GM12801 (cell line): ENCODE measurements around the gene KRT73.

Experiments
- TF ChIP-seq, protein P1 (sequence below): IDR thresholded peaks from one replicate; pipeline ENCODE4 v1.5.1; 2011; ENCODE audit warnings: control low read depth; ENCODE audit not compliant: insufficient read length; ENCODE audit errors: extremely low read depth

The KRT73 gene

DNA sequence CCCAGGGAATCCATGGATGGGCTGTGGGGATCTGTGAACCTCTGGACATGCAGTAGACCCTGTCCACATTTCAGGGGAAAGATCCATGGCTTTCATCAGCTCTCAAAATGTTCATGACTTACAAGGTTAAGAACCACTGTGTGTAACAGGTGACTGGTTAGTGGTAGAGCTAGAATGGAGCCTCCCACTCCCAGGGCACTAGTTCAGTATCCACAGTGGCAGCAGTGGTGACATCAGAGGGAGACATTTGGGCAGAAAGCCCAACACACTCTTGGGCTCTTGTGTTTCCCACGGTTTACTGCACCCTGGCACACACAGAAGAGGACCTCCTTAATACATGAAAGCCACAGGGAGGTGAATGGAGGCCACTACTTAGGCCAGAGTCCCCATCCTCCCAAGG is 53.8 kb downstream of the KRT73 start:
- TF ChIP-seq, protein P1, sequence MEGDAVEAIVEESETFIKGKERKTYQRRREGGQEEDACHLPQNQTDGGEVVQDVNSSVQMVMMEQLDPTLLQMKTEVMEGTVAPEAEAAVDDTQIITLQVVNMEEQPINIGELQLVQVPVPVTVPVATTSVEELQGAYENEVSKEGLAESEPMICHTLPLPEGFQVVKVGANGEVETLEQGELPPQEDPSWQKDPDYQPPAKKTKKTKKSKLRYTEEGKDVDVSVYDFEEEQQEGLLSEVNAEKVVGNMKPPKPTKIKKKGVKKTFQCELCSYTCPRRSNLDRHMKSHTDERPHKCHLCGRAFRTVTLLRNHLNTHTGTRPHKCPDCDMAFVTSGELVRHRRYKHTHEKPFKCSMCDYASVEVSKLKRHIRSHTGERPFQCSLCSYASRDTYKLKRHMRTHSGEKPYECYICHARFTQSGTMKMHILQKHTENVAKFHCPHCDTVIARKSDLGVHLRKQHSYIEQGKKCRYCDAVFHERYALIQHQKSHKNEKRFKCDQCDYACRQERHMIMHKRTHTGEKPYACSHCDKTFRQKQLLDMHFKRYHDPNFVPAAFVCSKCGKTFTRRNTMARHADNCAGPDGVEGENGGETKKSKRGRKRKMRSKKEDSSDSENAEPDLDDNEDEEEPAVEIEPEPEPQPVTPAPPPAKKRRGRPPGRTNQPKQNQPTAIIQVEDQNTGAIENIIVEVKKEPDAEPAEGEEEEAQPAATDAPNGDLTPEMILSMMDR, result no peak

DNA sequence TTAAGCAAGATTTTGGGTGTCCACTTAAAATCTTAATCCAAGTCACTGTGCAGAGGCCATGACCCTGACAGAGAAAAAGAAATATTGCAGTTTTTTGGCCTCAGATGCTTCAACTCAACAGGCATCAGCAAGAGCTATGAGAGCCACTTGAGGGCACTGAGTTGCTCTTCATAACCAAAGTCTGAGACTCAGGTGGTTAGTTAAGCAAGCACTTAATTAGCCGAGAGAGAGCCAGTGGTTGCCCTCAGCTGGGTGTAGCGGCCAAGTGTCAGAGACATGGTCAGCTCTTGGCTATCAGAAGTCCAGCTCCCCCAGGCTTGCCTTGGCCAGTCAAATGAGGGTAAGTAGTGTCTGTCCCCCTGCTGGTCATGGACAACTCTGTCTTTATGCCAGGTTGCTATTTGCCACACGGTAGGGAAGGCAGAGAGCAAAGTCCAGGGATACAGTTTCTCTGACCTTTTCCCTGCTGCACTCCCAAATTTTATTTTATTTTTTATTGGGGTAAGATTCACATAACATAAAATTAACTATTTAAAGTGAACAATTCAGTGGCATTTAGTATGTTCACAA is 56.4 kb downstream of the KRT73 start:
- TF ChIP-seq, protein P1, result no peak

DNA sequence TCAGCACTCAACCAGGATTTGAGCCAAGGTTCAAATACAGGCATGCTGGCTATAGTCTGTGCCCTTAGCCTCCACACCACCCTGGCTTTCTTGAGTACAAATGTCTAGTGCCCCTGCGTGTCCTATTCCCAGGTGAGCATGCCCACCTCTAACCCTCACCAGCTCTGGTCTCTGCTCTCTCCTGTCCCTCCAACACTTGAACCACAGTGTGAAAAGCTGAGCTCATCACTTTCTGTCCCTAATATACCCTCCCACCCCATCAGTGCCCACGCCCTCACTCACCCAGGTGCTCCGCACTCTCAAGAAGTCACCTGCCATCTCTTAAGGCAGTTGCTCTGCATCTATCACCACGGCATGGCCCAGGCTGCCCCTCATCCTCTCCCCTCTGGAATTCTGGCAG is 58.4 kb downstream of the KRT73 start:
- TF ChIP-seq, protein P1, result no peak

DNA sequence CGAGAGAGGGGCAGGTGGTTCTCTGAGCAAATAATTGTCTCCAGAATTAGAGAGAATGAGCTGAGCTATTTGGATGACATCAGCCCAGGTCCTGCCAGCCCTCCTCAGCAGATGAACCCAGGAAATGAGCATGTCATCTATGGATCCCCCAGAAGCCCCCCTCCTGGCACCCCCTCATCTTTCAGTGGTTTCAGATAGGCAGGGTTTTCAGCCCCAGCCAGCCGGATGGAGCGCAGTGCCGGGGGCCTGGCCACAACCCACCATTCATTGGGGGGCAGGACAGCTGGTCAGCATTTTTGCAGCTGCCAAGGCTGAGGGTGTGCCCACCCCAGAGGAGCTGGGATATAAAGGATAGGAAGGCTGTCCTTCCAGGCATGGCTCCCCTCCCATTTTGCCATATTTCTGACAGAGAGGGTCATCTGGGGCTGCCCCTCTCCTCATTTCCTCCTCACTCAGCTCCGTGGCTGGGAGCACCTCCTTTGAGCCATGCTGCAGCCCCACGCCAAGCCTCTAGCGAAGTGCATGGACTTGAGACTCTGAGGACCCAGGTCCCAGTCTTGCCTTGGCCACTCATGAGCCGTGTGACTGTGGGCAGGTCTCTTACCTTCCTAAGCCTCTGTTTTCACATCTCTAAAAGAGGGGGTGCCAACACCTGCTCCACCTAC is 59.4 kb downstream of the KRT73 start:
- TF ChIP-seq, protein P1, result no peak
